Endothelial cell of umbilical vein (primary cell): ENCODE data around the gene CDKN3. TPM values are rescaled to one million over a fixed set of nuclear protein-coding genes. Genes with fewer than 3 reads are reported as not detected.
"Not testable (repeated sequence)": the region's sequence is repeated elsewhere in the genome, so short reads cannot be mapped to it uniquely, and the experiment has no call there.

Experiments
- BruUV-seq: library from RNA; stranded (reverse); fragments of 400-500 nt; replicated peaks from 2 replicates; lab custom pipeline; 2021; lab: Mats Ljungman, UMichigan
- CTCF ChIA-PET: fragments of 300-600, 350-600 bp; sonication (Branson Sonifier 250); formaldehyde crosslinking; loops from one replicate; lab custom pipeline; 2021; ENCODE audit warnings: antibody characterized with exemption, inconsistent platforms; lab: Charles Lee
- POLR2A ChIA-PET: fragments of 300-600, 350-600 bp; sonication (Branson Sonifier 250); formaldehyde crosslinking; loops from one replicate; lab custom pipeline; 2021; ENCODE audit warnings: antibody characterized with exemption, inconsistent platforms; lab: Charles Lee
- DNase-seq: peaks from one replicate; pipeline ENCODE4 v3.0.0-alpha.2; 2011; ENCODE audit warnings: low read depth, low spot score
- FAIRE-seq: peaks from 2 replicates; lab custom pipeline; 2011; peaks lifted over from hg19 to GRCh38; lab: Jason Lieb, UNC
- H2AFZ ChIP-seq: 2 replicates; pipeline ENCODE4 v1.6.0; 2012; ENCODE audit warnings: low read depth, low read length, control low read depth, inconsistent platforms
- H3K27ac ChIP-seq: 2 replicates; pipeline ENCODE4 v1.5.1; 2011; ENCODE audit warnings: low read depth, mild to moderate bottlenecking, control low read depth, low read length, moderate library complexity; ENCODE audit not compliant: insufficient read depth
- H3K27me3 ChIP-seq, 2 experiments: 2 replicates each; pipeline versions ENCODE4 v1.6.0 to v1.6.1; 2011; ENCODE audit warnings: low read length in 2 of 2, mixed read lengths in 1 of 2; ENCODE audit not compliant: control insufficient read depth in 2 of 2, insufficient read depth in 2 of 2
- H3K36me3 ChIP-seq, 2 experiments: 2 replicates in 1 of 2; 3 replicates in 1 of 2; pipeline ENCODE4 v1.5.1; 2011; ENCODE audit warnings: low read length in 2 of 2, mild to moderate bottlenecking in 1 of 2, moderate library complexity in 1 of 2; ENCODE audit not compliant: control insufficient read depth in 2 of 2, insufficient read depth in 2 of 2; ENCODE audit errors: extremely low read depth in 1 of 2
- H3K4me1 ChIP-seq: 3 replicates; pipeline ENCODE4 v1.5.1; 2011; ENCODE audit warnings: mild to moderate bottlenecking, low read length; ENCODE audit not compliant: control insufficient read depth, insufficient read depth; ENCODE audit errors: extremely low read depth
- H3K4me2 ChIP-seq: 2 replicates; pipeline ENCODE4 v1.6.1; 2011; ENCODE audit warnings: low read length, control low read depth, mixed read lengths; ENCODE audit not compliant: insufficient read depth
- H3K4me3 ChIP-seq, 3 experiments: fragments of 200-600 bp in 1 of 3; sonication (generic), shearing (Covaris generic) in 1 of 3; replicated peaks in 1 of 3; 2 replicates each; pipeline ENCODE4 v1.5.1; 2011 to 2016; ENCODE audit warnings: control low read depth in 3 of 3, low read length in 3 of 3, mild to moderate bottlenecking in 2 of 3, inconsistent platforms in 1 of 3, low read depth in 1 of 3, moderate library complexity in 1 of 3; ENCODE audit not compliant: insufficient read depth in 1 of 3
- H3K79me2 ChIP-seq: 2 replicates; pipeline ENCODE4 v1.6.0; 2012; ENCODE audit warnings: low read length, inconsistent platforms; ENCODE audit not compliant: control insufficient read depth, insufficient read depth
- H3K9ac ChIP-seq: replicated peaks from 2 replicates; pipeline ENCODE3; 2011; ENCODE audit warnings: low read length, control low read depth; ENCODE audit not compliant: insufficient read depth; ENCODE audit errors: extremely low read depth
- H3K9me1 ChIP-seq: replicated peaks from 3 replicates; pipeline ENCODE4 v1.6.0; 2011; ENCODE audit warnings: mild to moderate bottlenecking, low read length; ENCODE audit not compliant: control insufficient read depth, insufficient read depth; ENCODE audit errors: extremely low read depth
- H3K9me3 ChIP-seq: replicated peaks from 2 replicates; pipeline ENCODE4 v1.5.1; 2012; ENCODE audit warnings: low read length, inconsistent platforms; ENCODE audit not compliant: control insufficient read depth, insufficient read depth
- H4K20me1 ChIP-seq: replicated peaks from 2 replicates; pipeline ENCODE3; 2011; ENCODE audit warnings: mild to moderate bottlenecking, low read length; ENCODE audit not compliant: control insufficient read depth, insufficient read depth; ENCODE audit errors: extremely low read depth
- EZH2 ChIP-seq: IDR thresholded peaks from 2 replicates; pipeline ENCODE4 v1.6.1; 2012; ENCODE audit warnings: borderline replicate concordance, low read depth, mild to moderate bottlenecking, moderate library complexity, low read length, inconsistent platforms; ENCODE audit not compliant: severe bottlenecking
- FOS ChIP-seq: IDR thresholded peaks from 2 replicates; pipeline ENCODE4 v1.6.1; 2011; ENCODE audit warnings: mild to moderate bottlenecking, low read length, moderate library complexity, borderline replicate concordance; ENCODE audit not compliant: insufficient read depth
- GATA2 ChIP-seq: IDR thresholded peaks from 2 replicates; pipeline ENCODE4 v1.7.0; 2011; ENCODE audit warnings: low read depth, mild to moderate bottlenecking, moderate library complexity, mixed read lengths, low read length; ENCODE audit not compliant: insufficient read length, insufficient read depth
- JUN ChIP-seq: IDR thresholded peaks from 2 replicates; pipeline ENCODE4 v1.6.1; 2011; ENCODE audit warnings: borderline replicate concordance, low read depth; ENCODE audit not compliant: insufficient read length, insufficient read depth
- MAX ChIP-seq: IDR thresholded peaks from 2 replicates; pipeline ENCODE4 v1.6.1; 2011; ENCODE audit not compliant: insufficient read depth, insufficient read length
- MYC ChIP-seq: IDR thresholded peaks from one replicate; pipeline ENCODE4 v1.6.1; 2011; ENCODE audit warnings: mild to moderate bottlenecking, low read depth, low read length
- POLR2A ChIP-seq: IDR thresholded peaks from 2 replicates; pipeline ENCODE4 v1.6.1; 2012; ENCODE audit warnings: low read depth, mild to moderate bottlenecking, control low read depth, low read length
- POLR2AphosphoS5 ChIP-seq: IDR thresholded peaks from 2 replicates; pipeline ENCODE4 v1.6.1; 2012; ENCODE audit warnings: low read depth, mild to moderate bottlenecking, control low read depth, low read length, moderate library complexity; ENCODE audit not compliant: insufficient read depth
- dilution Hi-C: fragments of 300-500 bp; cut with MboI; formaldehyde crosslinking; loops from one replicate; pipeline ENCODE4 v1.15.0; 2019; ENCODE audit warnings: low sequenced_read_pairs; ENCODE audit not compliant: extremely low pct_ligation_motif_present
- intact Hi-C: fragments of 100-400 bp; cut with micrococcal nuclease; formaldehyde crosslinking; loops from one replicate; pipeline ENCODE4 v1.10.0; 2022
- polyA plus RNA-seq, 4 experiments: library from polyadenylated mRNA; depleted of rRNA in 3 of 4; stranded (reverse) in 3 of 4; unstranded in 1 of 4; fragments of >200 nt; gene quantifications; 2 replicates each; pipeline versions ENCODE4 v1.2.1 to v1.2.3, GENCODE V29; 2011 to 2012; ENCODE audit warnings: missing spikeins in 1 of 4
- total RNA-seq: library from RNA; stranded (reverse); gene quantifications from 2 replicates; pipeline ENCODE4 v1.2.3, GENCODE V29; 2021
- TF ChIP-seq, protein P1 (sequence below), 2 donors: IDR thresholded peaks; 1 replicate in 1 of 2; 2 replicates in 1 of 2; pipeline ENCODE4 v1.5.1; 2011; ENCODE audit warnings: low read length in 2 of 2, mild to moderate bottlenecking in 2 of 2, moderate library complexity in 2 of 2, control low read depth in 1 of 2, inconsistent platforms in 1 of 2, low read depth in 1 of 2; ENCODE audit not compliant: insufficient read depth in 1 of 2; ENCODE audit errors: extremely low read depth in 1 of 2

Gene CDKN3
- total and polyA plus RNA-seq, 2 donors (not counting 3 experiments of a cell fraction or from before 2014, with no cell fraction given): 36.6 to 52.0 TPM

DNA sequence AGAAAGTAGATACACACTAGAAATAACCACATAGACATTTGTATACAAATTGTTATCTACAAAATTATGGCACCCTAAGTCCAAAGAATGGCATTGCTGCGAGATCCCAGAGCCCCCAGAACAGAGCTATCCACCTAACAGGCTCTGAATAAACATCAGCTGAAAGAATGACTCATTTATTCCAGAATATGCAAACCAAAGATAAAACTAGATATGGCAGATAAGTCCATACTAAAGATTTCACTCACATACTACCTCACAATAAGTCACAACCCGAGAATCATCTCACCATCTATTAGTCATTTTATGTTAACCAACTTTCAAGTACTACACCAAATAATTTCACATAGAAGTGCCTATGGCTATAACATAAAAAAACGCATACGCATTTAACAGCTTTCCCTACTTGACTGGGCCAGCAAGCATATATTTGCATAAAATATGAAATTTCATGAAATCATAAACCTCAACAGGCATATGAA is 38.7 kb downstream of the CDKN3 start:
- H4K20me1 ChIP-seq: peaks cover 3% of the 10 kb centered on the region
- H2AFZ ChIP-seq: no peak overlapping the region
- no peak overlapping the region for H3K4me3 ChIP-seq
- intact Hi-C loops: no loop called here
- peaks cover 2 to 3% of the 10 kb centered on the region in 2 experiments for H3K36me3 ChIP-seq
- peak overlapping the region; percentile 13 for H3K27ac ChIP-seq
- peak overlapping the region; percentile 31 for H3K4me2 ChIP-seq
- no peak overlapping the region for H3K9ac ChIP-seq
- dilution Hi-C loops: no loop called here
- no peaks in the 10 kb centered on the region for H3K9me3 ChIP-seq
- DNase-seq (peak; percentile 84), FAIRE-seq (peak; percentile 4)
- H3K27me3 ChIP-seq: no peaks in the 10 kb centered on the region
- no peak for TF ChIP-seq MAX
- TF ChIP-seq POLR2AphosphoS5: no peak
- TF ChIP-seq MYC: no peak
- no peak for TF ChIP-seq EZH2
- TF ChIP-seq, protein P1, sequence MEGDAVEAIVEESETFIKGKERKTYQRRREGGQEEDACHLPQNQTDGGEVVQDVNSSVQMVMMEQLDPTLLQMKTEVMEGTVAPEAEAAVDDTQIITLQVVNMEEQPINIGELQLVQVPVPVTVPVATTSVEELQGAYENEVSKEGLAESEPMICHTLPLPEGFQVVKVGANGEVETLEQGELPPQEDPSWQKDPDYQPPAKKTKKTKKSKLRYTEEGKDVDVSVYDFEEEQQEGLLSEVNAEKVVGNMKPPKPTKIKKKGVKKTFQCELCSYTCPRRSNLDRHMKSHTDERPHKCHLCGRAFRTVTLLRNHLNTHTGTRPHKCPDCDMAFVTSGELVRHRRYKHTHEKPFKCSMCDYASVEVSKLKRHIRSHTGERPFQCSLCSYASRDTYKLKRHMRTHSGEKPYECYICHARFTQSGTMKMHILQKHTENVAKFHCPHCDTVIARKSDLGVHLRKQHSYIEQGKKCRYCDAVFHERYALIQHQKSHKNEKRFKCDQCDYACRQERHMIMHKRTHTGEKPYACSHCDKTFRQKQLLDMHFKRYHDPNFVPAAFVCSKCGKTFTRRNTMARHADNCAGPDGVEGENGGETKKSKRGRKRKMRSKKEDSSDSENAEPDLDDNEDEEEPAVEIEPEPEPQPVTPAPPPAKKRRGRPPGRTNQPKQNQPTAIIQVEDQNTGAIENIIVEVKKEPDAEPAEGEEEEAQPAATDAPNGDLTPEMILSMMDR (IDR thresholded peaks at IDR 0.05; ENCODE audit: extremely low read depth in 1 of 2, insufficient read depth in 1 of 2, low read depth in 1 of 2, low read length in 2 of 2): no peak
- TF ChIP-seq GATA2: peak; percentile 84
- TF ChIP-seq POLR2A: no peak
- TF ChIP-seq FOS: peak; percentile 63
- peak; percentile 82 for TF ChIP-seq JUN
- peaks cover 91% of the 10 kb centered on the region for H3K79me2 ChIP-seq
- no TSS peak for BruUV-seq
- H3K9me1 ChIP-seq: no peaks in the 10 kb centered on the region
- peaks cover 24% of the 10 kb centered on the region for H3K4me1 ChIP-seq
- ChIA-PET CTCF (interaction anchor here (0.9 to 2.2 kb wide), 6 partner anchors 12 to 382 kb away, joined by 3 to 17 read pairs (median 6); partner anchors contain the start of gene CDKN3), POLR2A (no interaction called here)

DNA sequence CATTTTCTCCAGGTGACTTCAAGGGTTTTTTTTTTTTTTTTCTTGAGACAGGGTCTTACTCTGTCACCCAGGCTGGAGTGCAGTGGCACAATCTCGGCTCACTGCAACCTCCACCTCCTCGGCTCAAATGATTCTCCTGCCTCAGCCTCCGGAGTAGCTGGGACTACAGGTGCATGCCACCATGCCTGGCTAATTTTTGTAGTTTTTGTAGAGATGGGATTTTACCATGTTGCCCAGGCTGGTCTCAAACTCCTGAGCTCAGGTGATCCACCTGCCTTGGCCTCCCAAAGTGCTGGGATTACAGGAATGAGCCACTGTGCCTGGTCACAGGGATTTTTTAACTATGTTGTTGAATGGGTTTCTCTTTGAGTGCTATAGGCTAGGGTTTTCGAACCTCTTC is 41.1 kb downstream of the CDKN3 start:
- CTCF ChIA-PET: interaction anchor here (0.8 kb wide), 1 partner anchor 17 kb away, joined by 3 read pairs; no protein-coding TSS in a partner anchor
- FAIRE-seq, H3K4me3 ChIP-seq, POLR2A ChIA-PET, H3K36me3 ChIP-seq, H4K20me1 ChIP-seq, dilution Hi-C loops, H3K4me2 ChIP-seq, intact Hi-C loops, BruUV-seq, H3K27ac ChIP-seq, H3K9me3 ChIP-seq, H2AFZ ChIP-seq, H3K9me1 ChIP-seq, H3K27me3 ChIP-seq, H3K9ac ChIP-seq, DNase-seq: not testable (repeated sequence)
- Histone ChIP-seq H3K4me1 (peaks cover 27% of the 10 kb centered on the region), H3K79me2 (peaks cover 79% of the 10 kb centered on the region)
